ENCODE measurements around the gene GRIN3A.

- TF ChIP-seq MLX (CRISPR knock-in tag; IDR thresholded peaks at IDR 0.05) (no peak), FOXP4 (CRISPR knock-in tag; IDR thresholded peaks at IDR 0.05) (no peak), ZNF317 (CRISPR knock-in tag; IDR thresholded peaks at IDR 0.05; ENCODE audit: borderline replicate concordance, low read depth) (no peak)
- TF ChIP-seq, protein P1, sequence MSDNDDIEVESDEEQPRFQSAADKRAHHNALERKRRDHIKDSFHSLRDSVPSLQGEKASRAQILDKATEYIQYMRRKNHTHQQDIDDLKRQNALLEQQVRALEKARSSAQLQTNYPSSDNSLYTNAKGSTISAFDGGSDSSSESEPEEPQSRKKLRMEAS (CRISPR knock-in tag; IDR thresholded peaks at IDR 0.05), result no peak
- TF ChIP-seq, protein P2, sequence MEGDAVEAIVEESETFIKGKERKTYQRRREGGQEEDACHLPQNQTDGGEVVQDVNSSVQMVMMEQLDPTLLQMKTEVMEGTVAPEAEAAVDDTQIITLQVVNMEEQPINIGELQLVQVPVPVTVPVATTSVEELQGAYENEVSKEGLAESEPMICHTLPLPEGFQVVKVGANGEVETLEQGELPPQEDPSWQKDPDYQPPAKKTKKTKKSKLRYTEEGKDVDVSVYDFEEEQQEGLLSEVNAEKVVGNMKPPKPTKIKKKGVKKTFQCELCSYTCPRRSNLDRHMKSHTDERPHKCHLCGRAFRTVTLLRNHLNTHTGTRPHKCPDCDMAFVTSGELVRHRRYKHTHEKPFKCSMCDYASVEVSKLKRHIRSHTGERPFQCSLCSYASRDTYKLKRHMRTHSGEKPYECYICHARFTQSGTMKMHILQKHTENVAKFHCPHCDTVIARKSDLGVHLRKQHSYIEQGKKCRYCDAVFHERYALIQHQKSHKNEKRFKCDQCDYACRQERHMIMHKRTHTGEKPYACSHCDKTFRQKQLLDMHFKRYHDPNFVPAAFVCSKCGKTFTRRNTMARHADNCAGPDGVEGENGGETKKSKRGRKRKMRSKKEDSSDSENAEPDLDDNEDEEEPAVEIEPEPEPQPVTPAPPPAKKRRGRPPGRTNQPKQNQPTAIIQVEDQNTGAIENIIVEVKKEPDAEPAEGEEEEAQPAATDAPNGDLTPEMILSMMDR (IDR thresholded peaks at IDR 0.05), result no peak
- TF ChIP-seq, protein P3, sequence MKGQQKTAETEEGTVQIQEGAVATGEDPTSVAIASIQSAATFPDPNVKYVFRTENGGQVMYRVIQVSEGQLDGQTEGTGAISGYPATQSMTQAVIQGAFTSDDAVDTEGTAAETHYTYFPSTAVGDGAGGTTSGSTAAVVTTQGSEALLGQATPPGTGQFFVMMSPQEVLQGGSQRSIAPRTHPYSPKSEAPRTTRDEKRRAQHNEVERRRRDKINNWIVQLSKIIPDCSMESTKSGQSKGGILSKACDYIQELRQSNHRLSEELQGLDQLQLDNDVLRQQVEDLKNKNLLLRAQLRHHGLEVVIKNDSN (CRISPR knock-in tag; IDR thresholded peaks at IDR 0.05), result no peak
Measured at GRCh38 chr9:101561740-101562139, 176.7 kb downstream of the GRIN3A start.
